WI38 (cell line): ENCODE measurements around the gene APPL1.

Source experiments
- H3K4me3 ChIP-seq: 2 replicates; pipeline ENCODE4 v1.5.1; 2011; ENCODE audit warnings: low read depth, mild to moderate bottlenecking, control low read depth, low read length
- CTCF ChIP-seq: IDR thresholded peaks from 2 replicates; pipeline ENCODE4 v1.5.1; 2012; ENCODE audit warnings: low read depth, mild to moderate bottlenecking, control low read depth, low read length

APPL1 gene

GRCh38 chr3:57244946-57245345 lies 17.4 kb downstream of the APPL1 start:
- H3K4me3 ChIP-seq = no peak overlapping the region
- TF ChIP-seq CTCF = no peak

- H3K4me3 ChIP-seq = no peak overlapping the region
- TF ChIP-seq CTCF = no peak
Measured at GRCh38 chr3:57252404-57252803, 24.9 kb downstream of the APPL1 start.

GRCh38 chr3:57256844-57257243 lies 29.3 kb downstream of the APPL1 start:
- no peak for TF ChIP-seq CTCF
- H3K4me3 ChIP-seq = no peak overlapping the region

GRCh38 chr3:57257678-57258077 lies 30.1 kb downstream of the APPL1 start:
- no peak for TF ChIP-seq CTCF
- no peak overlapping the region for H3K4me3 ChIP-seq

GRCh38 chr3:57261119-57261518 lies 33.6 kb downstream of the APPL1 start:
- TF ChIP-seq CTCF = no peak
- H3K4me3 ChIP-seq = no peak overlapping the region

- TF ChIP-seq CTCF = no peak
- H3K4me3 ChIP-seq = no peak overlapping the region
Measured at GRCh38 chr3:57261929-57262328, 34.4 kb downstream of the APPL1 start.

- no peak for TF ChIP-seq CTCF
Measured at GRCh38 chr3:57268416-57268815, 40.9 kb downstream of the APPL1 start.

More at GRCh38 chr3:57268416-57268815, 40.9 kb downstream of the APPL1 start:
- H3K4me3 ChIP-seq = no peak overlapping the region
